GM19239 (cell line): Measurements from ENCODE around the gene SGMS1.
"Not testable (repeated sequence)": the region's sequence is repeated elsewhere in the genome, so short reads cannot be mapped to it uniquely, and the experiment has no call there.

Experiments
- DNase-seq: peaks from one replicate; pipeline ENCODE4 v3.0.0; 2011; ENCODE audit warnings: low spot score; ENCODE audit not compliant: insufficient read length
- FAIRE-seq: peaks from 2 replicates; lab custom pipeline; 2011; peaks lifted over from hg19 to GRCh38; lab: Jason Lieb, UNC

Gene SGMS1

GRCh38 chr10:50360077-50360850 is 263.5 kb downstream of the SGMS1 start:
- FAIRE-seq (peak; percentile 47), DNase-seq (no peak)

DNA sequence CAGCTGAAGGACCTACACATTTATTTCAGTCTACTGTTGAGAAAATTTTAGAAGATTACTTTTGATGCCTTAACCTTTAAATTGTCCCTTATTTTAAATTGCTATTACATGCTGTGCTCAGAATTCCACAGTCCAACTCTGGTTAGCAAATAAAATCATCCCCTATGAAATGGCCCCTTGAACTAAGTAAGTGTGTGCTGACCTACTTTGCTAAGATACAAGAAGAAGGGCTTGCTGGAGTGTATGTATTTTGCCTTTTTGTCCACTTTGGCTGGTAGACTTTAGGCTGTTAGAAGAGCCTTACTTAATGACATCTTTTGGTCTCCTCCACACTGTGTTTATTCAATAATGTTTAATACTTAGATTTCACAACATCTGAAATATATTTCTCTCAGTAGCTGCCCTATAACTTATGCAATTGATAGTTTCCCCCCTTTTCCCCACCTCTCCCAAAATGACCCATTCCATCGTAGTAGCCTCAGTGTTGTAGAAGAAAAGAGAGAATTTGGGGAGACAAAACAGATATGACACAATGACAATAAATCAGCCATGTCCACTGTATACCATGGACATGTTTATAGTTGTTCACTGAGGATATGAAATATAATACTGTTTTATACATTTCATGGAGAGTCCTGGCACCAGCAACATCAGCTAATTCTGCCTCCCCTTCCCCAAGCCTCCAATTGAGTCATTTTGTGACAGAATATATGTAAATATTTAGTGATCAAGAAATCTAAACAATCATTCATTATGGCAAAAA is 264.6 kb downstream of the SGMS1 start:
- DNase-seq, result no peak
- no peak for FAIRE-seq

DNA sequence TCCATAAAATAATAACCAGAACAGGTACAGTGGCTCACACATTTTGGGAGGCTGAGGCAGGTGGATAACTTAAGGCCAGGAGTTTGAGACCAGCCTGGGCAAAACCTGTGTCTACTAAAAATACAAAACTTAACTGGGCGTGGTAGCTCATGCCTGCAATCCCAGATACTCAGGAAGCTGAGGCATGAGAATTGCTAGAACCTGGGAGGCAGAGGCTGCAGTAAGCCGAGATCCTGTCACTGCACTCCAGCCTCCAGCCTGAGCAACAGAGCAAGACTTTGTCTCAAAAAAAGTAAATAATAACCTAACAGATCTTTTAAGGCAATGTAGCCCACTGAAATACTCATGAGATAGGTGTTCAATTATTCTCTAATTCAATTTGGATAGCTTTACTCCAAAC is 265.3 kb downstream of the SGMS1 start:
- DNase-seq, result no peak
- FAIRE-seq, result peak; percentile 66

GRCh38 chr10:50356481-50356832 is 267.3 kb downstream of the SGMS1 start:
- not testable (repeated sequence) for FAIRE-seq, DNase-seq

DNA sequence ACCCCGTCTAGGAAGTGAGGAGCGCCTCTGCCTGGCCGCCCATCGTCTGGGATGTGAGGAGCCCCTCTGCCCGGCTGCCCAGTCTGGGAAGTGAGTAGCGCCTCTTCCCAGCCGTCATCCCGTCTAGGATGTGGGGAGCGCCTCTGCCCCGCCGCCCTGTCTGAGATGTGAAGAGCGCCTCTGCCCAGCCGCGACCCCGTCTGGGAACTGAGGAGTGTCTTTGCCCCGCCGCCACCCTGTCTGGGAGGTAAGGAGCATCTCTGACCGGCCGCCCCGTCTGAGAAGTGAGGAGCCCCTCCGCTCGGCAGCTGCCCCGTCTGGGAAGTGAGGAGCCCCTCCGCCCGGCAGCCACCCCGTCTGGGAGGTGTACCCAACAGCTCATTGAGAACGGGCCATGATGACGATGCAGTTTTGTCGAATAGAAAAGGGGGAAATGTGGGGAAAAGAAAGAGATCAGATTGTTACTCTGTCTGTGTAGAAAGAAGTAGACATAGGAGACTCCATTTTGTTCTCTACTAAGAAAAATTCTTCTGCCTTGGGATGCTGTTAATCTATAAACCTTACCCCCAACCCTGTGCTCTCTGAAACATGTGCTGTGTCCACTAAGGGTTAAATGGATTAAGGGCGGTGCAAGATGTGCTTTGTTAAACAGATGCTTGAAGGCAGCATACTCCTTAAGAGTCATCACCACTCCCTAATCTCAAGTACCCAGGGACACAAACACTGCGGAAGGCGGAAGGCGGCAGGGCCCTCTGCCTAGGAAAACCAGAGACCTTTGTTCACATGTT is 267.9 kb downstream of the SGMS1 start:
- not testable (repeated sequence) for DNase-seq

GRCh38 chr10:50351483-50352146 is 272.1 kb downstream of the SGMS1 start:
- FAIRE-seq, result peak; percentile 28

More for the DNA sequence above, 267.9 kb downstream of the SGMS1 start:
- FAIRE-seq, result not testable (repeated sequence)

GRCh38 chr10:50350366-50350765 is 273.4 kb downstream of the SGMS1 start:
- FAIRE-seq, result no peak

More at GRCh38 chr10:50351483-50352146, 272.1 kb downstream of the SGMS1 start:
- no peak for DNase-seq

GRCh38 chr10:50349554-50349953 is 274.2 kb downstream of the SGMS1 start:
- no peak for FAIRE-seq
- DNase-seq, result no peak

More at GRCh38 chr10:50350366-50350765, 273.4 kb downstream of the SGMS1 start:
- DNase-seq, result no peak

DNA sequence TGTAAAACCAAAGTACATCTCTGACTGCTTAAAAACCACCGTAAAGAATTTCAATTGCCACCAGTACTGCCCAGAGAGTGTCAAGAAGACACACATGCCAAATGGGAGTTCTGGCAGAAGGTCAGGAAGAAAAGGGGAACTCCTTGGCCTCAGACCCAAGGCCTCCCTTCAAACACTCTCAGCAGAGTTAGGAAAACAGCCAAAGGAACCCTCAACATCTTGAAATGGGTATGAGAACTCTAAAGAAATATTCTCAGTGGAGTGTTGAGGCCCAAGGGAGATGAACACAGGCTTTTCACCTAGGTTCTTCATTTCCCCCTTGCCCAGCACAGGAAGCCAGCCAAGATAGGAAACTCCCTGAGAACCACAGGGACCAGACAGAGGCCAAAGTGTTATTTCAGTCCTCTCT is 276.4 kb downstream of the SGMS1 start:
- peak; percentile 91 for FAIRE-seq
- DNase-seq, result peak; percentile 39

DNA sequence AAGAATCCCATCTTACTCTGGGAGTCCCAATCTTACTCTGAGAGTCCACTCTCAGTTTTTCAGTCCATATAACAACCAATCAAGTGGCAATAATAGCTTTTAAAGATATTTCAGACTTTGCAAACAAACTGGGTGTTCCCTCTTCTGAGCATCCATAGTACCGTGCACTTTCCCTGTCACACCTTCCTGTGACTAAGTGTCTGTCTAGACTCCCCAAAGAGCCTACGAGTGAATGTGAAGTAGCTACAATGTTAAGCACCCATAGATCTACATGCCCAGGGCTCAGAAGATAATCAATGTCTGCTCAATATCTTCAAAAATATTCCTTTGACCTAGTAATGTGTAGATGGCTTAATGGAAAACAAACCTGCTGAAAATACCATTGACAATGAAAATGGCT is 276.8 kb downstream of the SGMS1 start:
- FAIRE-seq, result no peak

GRCh38 chr10:50345545-50345944 is 278.2 kb downstream of the SGMS1 start:
- no peak for DNase-seq
- FAIRE-seq, result peak; percentile 21

More for the DNA sequence above, 276.8 kb downstream of the SGMS1 start:
- DNase-seq, result no peak

- DNase-seq (no peak), FAIRE-seq (no peak)
These were observed 279.9 kb downstream of the SGMS1 start for GRCh38 chr10:50343702-50344331.

- DNase-seq (no peak), FAIRE-seq (peak; percentile 68)
These were observed 281.8 kb downstream of the SGMS1 start for GRCh38 chr10:50341987-50342386.

- FAIRE-seq (peak; percentile 88), DNase-seq (no peak)
These were observed 287.6 kb downstream of the SGMS1 start for GRCh38 chr10:50336140-50336539.

- DNase-seq (no peak), FAIRE-seq (no peak)
These were observed 288.4 kb downstream of the SGMS1 start for GRCh38 chr10:50335397-50335796.

GRCh38 chr10:50334273-50334672 is 289.5 kb downstream of the SGMS1 start:
- DNase-seq (no peak), FAIRE-seq (peak; percentile 31)

GRCh38 chr10:50333872-50334271 is 289.9 kb downstream of the SGMS1 start:
- FAIRE-seq (no peak), DNase-seq (no peak)

- DNase-seq (no peak), FAIRE-seq (no peak)
These were observed 291.5 kb downstream of the SGMS1 start for GRCh38 chr10:50332108-50332842.

GRCh38 chr10:50331486-50331885 is 292.3 kb downstream of the SGMS1 start:
- FAIRE-seq, result no peak
- no peak for DNase-seq
